Measurements from ENCODE around the gene SGCE.

SGCE gene

DNA sequence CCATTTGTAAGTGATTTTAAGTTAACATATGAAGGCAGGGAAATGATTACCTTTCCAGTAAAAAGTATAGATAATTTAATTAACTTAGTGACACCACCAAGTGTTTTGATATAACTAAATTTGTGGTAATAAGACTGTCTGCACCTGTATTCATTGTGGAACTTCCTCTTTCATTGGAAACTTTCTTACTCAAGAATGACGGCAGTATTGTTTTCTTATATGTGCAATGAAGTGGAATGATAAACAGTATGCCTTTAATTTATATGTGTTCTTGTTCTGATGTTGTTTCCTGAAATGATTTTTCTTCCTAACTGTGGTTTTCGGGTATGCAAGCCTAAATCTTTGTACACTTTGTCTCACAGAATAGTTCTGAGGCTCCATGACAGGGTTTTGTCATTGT lies 99.9 kb downstream of the SGCE start (continued):
- TF ChIP-seq, protein P1, sequence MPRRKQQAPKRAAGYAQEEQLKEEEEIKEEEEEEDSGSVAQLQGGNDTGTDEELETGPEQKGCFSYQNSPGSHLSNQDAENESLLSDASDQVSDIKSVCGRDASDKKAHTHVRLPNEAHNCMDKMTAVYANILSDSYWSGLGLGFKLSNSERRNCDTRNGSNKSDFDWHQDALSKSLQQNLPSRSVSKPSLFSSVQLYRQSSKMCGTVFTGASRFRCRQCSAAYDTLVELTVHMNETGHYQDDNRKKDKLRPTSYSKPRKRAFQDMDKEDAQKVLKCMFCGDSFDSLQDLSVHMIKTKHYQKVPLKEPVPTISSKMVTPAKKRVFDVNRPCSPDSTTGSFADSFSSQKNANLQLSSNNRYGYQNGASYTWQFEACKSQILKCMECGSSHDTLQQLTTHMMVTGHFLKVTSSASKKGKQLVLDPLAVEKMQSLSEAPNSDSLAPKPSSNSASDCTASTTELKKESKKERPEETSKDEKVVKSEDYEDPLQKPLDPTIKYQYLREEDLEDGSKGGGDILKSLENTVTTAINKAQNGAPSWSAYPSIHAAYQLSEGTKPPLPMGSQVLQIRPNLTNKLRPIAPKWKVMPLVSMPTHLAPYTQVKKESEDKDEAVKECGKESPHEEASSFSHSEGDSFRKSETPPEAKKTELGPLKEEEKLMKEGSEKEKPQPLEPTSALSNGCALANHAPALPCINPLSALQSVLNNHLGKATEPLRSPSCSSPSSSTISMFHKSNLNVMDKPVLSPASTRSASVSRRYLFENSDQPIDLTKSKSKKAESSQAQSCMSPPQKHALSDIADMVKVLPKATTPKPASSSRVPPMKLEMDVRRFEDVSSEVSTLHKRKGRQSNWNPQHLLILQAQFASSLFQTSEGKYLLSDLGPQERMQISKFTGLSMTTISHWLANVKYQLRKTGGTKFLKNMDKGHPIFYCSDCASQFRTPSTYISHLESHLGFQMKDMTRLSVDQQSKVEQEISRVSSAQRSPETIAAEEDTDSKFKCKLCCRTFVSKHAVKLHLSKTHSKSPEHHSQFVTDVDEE (CRISPR knock-in tag; IDR thresholded peaks at IDR 0.05), result no peak
- TF ChIP-seq PPARA (CRISPR knock-in tag; IDR thresholded peaks at IDR 0.05; ENCODE audit: borderline replicate concordance), result no peak
- TF ChIP-seq RARB (CRISPR knock-in tag; IDR thresholded peaks at IDR 0.05), result no peak
- TF ChIP-seq OSR1 (CRISPR knock-in tag; IDR thresholded peaks at IDR 0.05), result no peak
- TF ChIP-seq, protein P2, sequence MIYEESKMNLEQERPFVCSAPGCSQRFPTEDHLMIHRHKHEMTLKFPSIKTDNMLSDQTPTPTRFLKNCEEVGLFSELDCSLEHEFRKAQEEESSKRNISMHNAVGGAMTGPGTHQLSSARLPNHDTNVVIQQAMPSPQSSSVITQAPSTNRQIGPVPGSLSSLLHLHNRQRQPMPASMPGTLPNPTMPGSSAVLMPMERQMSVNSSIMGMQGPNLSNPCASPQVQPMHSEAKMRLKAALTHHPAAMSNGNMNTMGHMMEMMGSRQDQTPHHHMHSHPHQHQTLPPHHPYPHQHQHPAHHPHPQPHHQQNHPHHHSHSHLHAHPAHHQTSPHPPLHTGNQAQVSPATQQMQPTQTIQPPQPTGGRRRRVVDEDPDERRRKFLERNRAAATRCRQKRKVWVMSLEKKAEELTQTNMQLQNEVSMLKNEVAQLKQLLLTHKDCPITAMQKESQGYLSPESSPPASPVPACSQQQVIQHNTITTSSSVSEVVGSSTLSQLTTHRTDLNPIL (CRISPR knock-in tag; IDR thresholded peaks at IDR 0.05; ENCODE audit: low read depth), result no peak
- no peak for TF ChIP-seq TCF4 (CRISPR knock-in tag; IDR thresholded peaks at IDR 0.05; ENCODE audit: borderline replicate concordance)
- no peak for TF ChIP-seq GLIS3 (CRISPR knock-in tag; IDR thresholded peaks at IDR 0.05)
- TF ChIP-seq ZC3H10 (CRISPR knock-in tag; IDR thresholded peaks at IDR 0.05), result no peak
- TF ChIP-seq ISL1 (CRISPR knock-in tag; IDR thresholded peaks at IDR 0.05), result no peak
- TF ChIP-seq CSDC2 (CRISPR knock-in tag; IDR thresholded peaks at IDR 0.05), result no peak
- TF ChIP-seq BACH2 (CRISPR knock-in tag; IDR thresholded peaks at IDR 0.05; ENCODE audit: borderline replicate concordance), result no peak
- TF ChIP-seq SNAI2 (CRISPR knock-in tag; IDR thresholded peaks at IDR 0.05), result no peak

DNA sequence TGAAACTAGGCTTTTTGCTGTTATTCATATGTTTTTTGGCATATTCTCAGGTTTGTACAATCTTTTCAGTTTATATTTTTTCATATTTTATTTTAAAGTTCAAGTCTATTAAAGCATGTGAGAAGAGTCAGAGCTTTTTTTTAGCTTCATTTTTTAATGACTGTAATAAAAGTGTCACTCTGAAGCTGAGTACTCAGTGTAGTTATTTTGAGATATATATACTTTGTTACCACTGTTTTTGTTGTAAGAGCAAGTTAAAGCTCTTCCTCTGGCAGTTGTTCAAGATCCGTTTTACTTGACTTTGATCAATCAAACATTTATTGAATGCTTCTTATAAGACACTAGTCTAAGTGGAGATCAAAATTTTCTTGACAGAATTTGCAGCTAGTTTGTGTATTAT lies 108.8 kb downstream of the SGCE start:
- ATAC-seq, result no peak
- no peak for TF ChIP-seq ZC3H10 (CRISPR knock-in tag; IDR thresholded peaks at IDR 0.05)
- TF ChIP-seq, protein P2 (CRISPR knock-in tag; IDR thresholded peaks at IDR 0.05; ENCODE audit: low read depth), result no peak

DNA sequence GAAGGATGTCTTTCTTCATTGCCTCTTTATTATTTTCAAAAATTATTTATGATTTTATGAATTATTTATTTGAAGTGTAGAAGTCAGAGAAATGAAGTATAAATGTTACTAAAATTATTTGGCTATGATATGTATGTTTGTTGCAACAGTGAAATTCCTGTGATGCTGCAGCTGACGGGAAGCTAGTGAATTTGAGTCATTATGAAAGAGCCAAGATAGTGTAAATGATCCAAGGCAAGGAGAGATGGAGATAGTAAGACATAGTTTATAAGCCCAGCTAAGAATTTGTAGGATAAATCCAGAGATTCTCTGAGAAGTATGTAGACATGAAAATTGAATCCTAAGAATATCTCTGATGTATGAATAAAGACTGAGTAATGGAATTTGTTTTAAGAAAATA lies 115.5 kb downstream of the SGCE start:
- ATAC-seq, result no peak
- no peak for TF ChIP-seq PPARA (CRISPR knock-in tag; IDR thresholded peaks at IDR 0.05; ENCODE audit: borderline replicate concordance)
- no peak for TF ChIP-seq ZFP3 (CRISPR knock-in tag; IDR thresholded peaks at IDR 0.05)
- no peak for TF ChIP-seq ZNF70 (CRISPR knock-in tag; IDR thresholded peaks at IDR 0.05)
- TF ChIP-seq, protein P2 (CRISPR knock-in tag; IDR thresholded peaks at IDR 0.05; ENCODE audit: low read depth), result no peak
- TF ChIP-seq, protein P3, sequence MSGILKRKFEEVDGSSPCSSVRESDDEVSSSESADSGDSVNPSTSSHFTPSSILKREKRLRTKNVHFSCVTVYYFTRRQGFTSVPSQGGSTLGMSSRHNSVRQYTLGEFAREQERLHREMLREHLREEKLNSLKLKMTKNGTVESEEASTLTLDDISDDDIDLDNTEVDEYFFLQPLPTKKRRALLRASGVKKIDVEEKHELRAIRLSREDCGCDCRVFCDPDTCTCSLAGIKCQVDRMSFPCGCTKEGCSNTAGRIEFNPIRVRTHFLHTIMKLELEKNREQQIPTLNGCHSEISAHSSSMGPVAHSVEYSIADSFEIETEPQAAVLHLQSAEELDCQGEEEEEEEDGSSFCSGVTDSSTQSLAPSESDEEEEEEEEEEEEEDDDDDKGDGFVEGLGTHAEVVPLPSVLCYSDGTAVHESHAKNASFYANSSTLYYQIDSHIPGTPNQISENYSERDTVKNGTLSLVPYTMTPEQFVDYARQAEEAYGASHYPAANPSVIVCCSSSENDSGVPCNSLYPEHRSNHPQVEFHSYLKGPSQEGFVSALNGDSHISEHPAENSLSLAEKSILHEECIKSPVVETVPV (CRISPR knock-in tag; IDR thresholded peaks at IDR 0.05), result no peak
- TF ChIP-seq, protein P4, sequence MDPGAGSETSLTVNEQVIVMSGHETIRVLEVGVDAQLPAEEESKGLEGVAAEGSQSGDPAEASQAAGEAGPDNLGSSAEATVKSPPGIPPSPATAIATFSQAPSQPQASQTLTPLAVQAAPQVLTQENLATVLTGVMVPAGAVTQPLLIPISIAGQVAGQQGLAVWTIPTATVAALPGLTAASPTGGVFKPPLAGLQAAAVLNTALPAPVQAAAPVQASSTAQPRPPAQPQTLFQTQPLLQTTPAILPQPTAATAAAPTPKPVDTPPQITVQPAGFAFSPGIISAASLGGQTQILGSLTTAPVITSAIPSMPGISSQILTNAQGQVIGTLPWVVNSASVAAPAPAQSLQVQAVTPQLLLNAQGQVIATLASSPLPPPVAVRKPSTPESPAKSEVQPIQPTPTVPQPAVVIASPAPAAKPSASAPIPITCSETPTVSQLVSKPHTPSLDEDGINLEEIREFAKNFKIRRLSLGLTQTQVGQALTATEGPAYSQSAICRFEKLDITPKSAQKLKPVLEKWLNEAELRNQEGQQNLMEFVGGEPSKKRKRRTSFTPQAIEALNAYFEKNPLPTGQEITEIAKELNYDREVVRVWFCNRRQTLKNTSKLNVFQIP (CRISPR knock-in tag; IDR thresholded peaks at IDR 0.05; ENCODE audit: borderline replicate concordance, low read depth), result no peak
- TF ChIP-seq GLIS3 (CRISPR knock-in tag; IDR thresholded peaks at IDR 0.05), result no peak
- no peak for TF ChIP-seq OSR1 (CRISPR knock-in tag; IDR thresholded peaks at IDR 0.05)
- TF ChIP-seq CSDC2 (CRISPR knock-in tag; IDR thresholded peaks at IDR 0.05), result no peak
- no peak for TF ChIP-seq SNAI2 (CRISPR knock-in tag; IDR thresholded peaks at IDR 0.05)
- TF ChIP-seq, protein P5, sequence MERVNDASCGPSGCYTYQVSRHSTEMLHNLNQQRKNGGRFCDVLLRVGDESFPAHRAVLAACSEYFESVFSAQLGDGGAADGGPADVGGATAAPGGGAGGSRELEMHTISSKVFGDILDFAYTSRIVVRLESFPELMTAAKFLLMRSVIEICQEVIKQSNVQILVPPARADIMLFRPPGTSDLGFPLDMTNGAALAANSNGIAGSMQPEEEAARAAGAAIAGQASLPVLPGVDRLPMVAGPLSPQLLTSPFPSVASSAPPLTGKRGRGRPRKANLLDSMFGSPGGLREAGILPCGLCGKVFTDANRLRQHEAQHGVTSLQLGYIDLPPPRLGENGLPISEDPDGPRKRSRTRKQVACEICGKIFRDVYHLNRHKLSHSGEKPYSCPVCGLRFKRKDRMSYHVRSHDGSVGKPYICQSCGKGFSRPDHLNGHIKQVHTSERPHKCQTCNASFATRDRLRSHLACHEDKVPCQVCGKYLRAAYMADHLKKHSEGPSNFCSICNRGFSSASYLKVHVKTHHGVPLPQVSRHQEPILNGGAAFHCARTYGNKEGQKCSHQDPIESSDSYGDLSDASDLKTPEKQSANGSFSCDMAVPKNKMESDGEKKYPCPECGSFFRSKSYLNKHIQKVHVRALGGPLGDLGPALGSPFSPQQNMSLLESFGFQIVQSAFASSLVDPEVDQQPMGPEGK (CRISPR knock-in tag; IDR thresholded peaks at IDR 0.05; ENCODE audit: borderline replicate concordance), result no peak
- no peak for TF ChIP-seq ZFP30 (CRISPR knock-in tag; IDR thresholded peaks at IDR 0.05)
- TF ChIP-seq ARNTL (CRISPR knock-in tag; IDR thresholded peaks at IDR 0.05; ENCODE audit: borderline replicate concordance, low read depth), result no peak
